ENCODE results near the gene SLC13A3. TPM values are rescaled to one million over a fixed set of nuclear protein-coding genes. Genes with fewer than 3 reads are reported as not detected.

SLC13A3 gene
- total RNA-seq, 4 donors from 2014 or later, result 0.34 to 1.5 (median 1.0) TPM

- intact Hi-C loops (cut with DNase I), result no loop called here
- no peak overlapping the region for H3K27ac ChIP-seq
- no peaks in the 10 kb centered on the region for H3K36me3 ChIP-seq
- H3K9me3 ChIP-seq, result no peaks in the 10 kb centered on the region
- H3K27me3 ChIP-seq, result no peaks in the 10 kb centered on the region
- no peak overlapping the region for H3K4me3 ChIP-seq
- H3K4me1 ChIP-seq, result no peaks in the 10 kb centered on the region
- DNase-seq, result no peak
- no peak for TF ChIP-seq CTCF (IDR thresholded peaks at IDR 0.05)
- no peak for TF ChIP-seq POLR2A (IDR thresholded peaks at IDR 0.05)
- 92 to 93% methylated on average over 3 to 4 of the region's 4 CpGs for WGBS, 2 donors
These were observed 44.5 kb downstream of the SLC13A3 start for GRCh38 chr20:46606817-46607190.

GRCh38 chr20:46605978-46606816, 45.1 kb downstream of the SLC13A3 start:
- intact Hi-C loops (cut with DNase I), result no loop called here
- H3K4me3 ChIP-seq, result no peak overlapping the region
- no peaks in the 10 kb centered on the region for H3K9me3 ChIP-seq
- no peak for TF ChIP-seq POLR2A (IDR thresholded peaks at IDR 0.05)
- WGBS, 2 donors, result 77 to 81% methylated on average over 9 of the region's 9 CpGs
- H3K4me1 ChIP-seq, result no peaks in the 10 kb centered on the region
- no peaks in the 10 kb centered on the region for H3K36me3 ChIP-seq
- no peak overlapping the region for H3K27ac ChIP-seq
- H3K27me3 ChIP-seq, result no peaks in the 10 kb centered on the region
- no peak for DNase-seq

GRCh38 chr20:46605181-46605580, 46.1 kb downstream of the SLC13A3 start:
- Histone ChIP-seq H3K27ac (no peak overlapping the region), H3K36me3 (no peaks in the 10 kb centered on the region), H3K9me3 (no peaks in the 10 kb centered on the region), H3K4me1 (no peaks in the 10 kb centered on the region), H3K27me3 (no peaks in the 10 kb centered on the region), H3K4me3 (no peak overlapping the region)
- DNase-seq, result no peak
- intact Hi-C loops (cut with DNase I), result no loop called here
- TF ChIP-seq CTCF (IDR thresholded peaks at IDR 0.05), result no peak
- no peak for TF ChIP-seq POLR2A (IDR thresholded peaks at IDR 0.05)

- no peak overlapping the region for H3K27ac ChIP-seq
- H3K27me3 ChIP-seq, result no peaks in the 10 kb centered on the region
- TF ChIP-seq CTCF (IDR thresholded peaks at IDR 0.05) (no peak), POLR2A (IDR thresholded peaks at IDR 0.05) (no peak)
- 82 to 83% methylated on average over 4 to 12 of the region's 13 CpGs for WGBS, 2 donors
- no peak for DNase-seq
- H3K4me3 ChIP-seq, result no peak overlapping the region
- H3K9me3 ChIP-seq, result no peaks in the 10 kb centered on the region
- H3K36me3 ChIP-seq, result no peaks in the 10 kb centered on the region
- intact Hi-C loops (cut with DNase I), result no loop called here
- H3K4me1 ChIP-seq, result no peaks in the 10 kb centered on the region
These were observed 46.6 kb downstream of the SLC13A3 start for GRCh38 chr20:46604551-46605133.

- intact Hi-C loops (cut with DNase I), result no loop called here
These were observed 48.8 kb downstream of the SLC13A3 start for GRCh38 chr20:46602429-46602828.

More at GRCh38 chr20:46602429-46602828, 48.8 kb downstream of the SLC13A3 start:
- Histone ChIP-seq H3K36me3 (no peaks in the 10 kb centered on the region), H3K4me3 (no peak overlapping the region), H3K27me3 (no peaks in the 10 kb centered on the region), H3K27ac (no peak overlapping the region), H3K4me1 (no peaks in the 10 kb centered on the region), H3K9me3 (no peaks in the 10 kb centered on the region)
- DNase-seq, result no peak
- 86 to 100% methylated on average over 2 of the region's 2 CpGs for WGBS, 2 donors
- TF ChIP-seq CTCF (IDR thresholded peaks at IDR 0.05) (no peak), POLR2A (IDR thresholded peaks at IDR 0.05) (no peak)
